ENCODE measurements around the gene SCFD1.
"Not testable (repeated sequence)": the region's sequence is repeated elsewhere in the genome, so short reads cannot be mapped to it uniquely, and the experiment has no call there.

SCFD1 gene

GRCh38 chr14:30680776-30681175 lies 58.7 kb downstream of the SCFD1 start:
- not testable (repeated sequence) for DNase-seq

- DNase-seq, result no peak
Observed at GRCh38 chr14:30681752-30682355, 59.7 kb downstream of the SCFD1 start.

- DNase-seq, result not testable (repeated sequence)
Observed at GRCh38 chr14:30690487-30691355, 68.6 kb downstream of the SCFD1 start.

GRCh38 chr14:30691751-30692398 lies 69.8 kb downstream of the SCFD1 start:
- no peak for DNase-seq

DNA sequence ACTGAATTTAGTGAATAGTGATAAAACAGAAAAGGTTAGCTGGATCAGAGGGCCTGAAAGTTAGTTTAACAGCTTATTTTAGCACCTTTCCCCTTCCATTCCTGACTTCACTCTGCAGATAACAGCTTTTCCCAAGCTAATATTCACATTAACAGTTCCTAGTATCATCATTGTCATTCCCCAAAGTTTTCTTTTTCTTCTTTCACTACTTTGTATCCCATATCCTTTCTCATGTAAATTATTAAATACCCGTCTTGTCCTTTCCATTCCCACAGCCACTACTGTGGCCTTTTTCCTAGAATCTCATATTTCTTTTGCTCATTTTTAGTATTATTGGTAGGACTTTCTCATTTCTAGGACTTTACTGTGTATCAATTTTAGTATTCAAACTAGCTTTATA lies 70.5 kb downstream of the SCFD1 start:
- no peak for DNase-seq

DNA sequence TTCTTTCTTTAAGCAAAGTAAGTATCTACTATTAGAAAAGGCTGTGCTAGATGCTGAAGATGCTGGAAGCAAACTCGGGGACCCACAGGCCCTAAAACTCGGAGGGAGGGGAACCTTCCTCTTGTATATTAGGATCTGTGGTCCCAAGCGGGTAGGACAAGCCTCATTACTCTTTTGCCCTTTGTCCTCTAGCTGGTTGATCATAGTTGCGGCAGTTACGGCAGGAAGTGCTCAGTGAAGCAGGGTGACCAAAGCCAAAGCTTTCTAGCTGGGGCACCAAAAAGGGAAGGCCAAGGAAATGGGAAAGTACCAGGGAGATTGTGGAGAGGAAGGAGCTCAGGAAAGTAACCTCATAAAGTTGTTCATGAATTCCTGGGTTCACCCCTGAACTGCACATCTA lies 76.3 kb downstream of the SCFD1 start:
- DNase-seq, result no peak

- DNase-seq, result no peak
Observed at GRCh38 chr14:30706704-30707103, 84.6 kb downstream of the SCFD1 start.

- no peak for DNase-seq
Observed at GRCh38 chr14:30708157-30708556, 86.0 kb downstream of the SCFD1 start.

DNA sequence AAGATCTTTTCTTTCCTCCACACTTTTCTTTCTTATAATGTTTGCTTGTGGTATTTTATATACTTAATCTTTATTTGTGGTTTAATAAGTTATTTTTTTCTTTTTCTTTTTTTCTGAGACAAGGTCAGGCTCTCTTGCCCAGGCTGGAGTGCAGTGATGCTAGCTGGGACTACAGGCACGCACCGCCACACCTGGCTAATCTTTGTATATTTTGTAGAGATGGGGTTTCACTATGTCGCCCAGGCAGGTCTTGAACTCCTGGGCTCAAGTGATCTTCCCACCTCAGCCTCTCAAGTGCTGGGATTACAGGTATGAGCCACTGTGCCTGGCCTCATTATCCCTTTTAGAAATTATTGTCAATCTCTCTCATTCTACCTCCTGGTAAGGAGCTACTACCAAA lies 87.1 kb downstream of the SCFD1 start:
- no peak for DNase-seq

- DNase-seq, result no peak
Observed at GRCh38 chr14:30710876-30711275, 88.8 kb downstream of the SCFD1 start.

DNA sequence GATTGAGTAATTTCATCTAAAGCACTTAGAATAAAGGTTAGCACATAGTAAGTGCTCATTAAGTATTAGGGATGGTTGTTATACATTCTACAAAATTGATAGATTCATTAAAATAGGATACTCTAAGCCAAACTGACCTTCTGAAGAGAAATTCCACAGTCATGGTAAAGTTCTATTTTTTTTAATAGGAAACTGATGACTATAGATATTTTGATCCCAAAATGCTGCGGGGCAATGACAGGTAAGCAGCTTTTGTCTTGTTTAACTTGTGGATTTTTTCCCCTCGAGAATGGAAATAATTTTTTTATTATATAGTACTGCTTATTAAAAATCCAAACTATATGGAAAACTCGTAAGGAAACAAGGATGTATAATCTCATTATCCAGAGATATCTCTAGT lies 97.0 kb downstream of the SCFD1 start:
- no peak for DNase-seq

DNA sequence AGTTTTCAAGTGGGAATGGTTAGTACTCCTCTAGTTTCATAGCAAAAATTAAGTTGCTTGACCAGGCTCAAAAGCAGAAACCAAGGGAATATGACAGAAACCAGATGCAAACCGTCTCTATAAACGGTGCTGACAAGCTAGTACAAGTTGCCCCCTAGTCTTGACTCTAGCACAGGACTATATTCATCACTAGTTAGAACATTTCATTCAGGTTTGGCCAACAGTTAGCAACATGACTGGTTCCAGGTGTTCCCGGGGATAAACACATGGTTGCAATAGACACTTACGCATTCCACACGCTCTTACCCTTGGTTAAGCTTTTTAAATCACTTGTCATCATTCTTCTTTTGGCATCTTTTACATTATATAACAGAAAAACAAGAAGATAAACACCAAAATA lies 103.6 kb downstream of the SCFD1 start:
- no peak for DNase-seq

- DNase-seq, result no peak
Observed at GRCh38 chr14:30728471-30728870, 106.4 kb downstream of the SCFD1 start.

- no peak for DNase-seq
Observed at GRCh38 chr14:30737916-30738315, 115.8 kb downstream of the SCFD1 start.

GRCh38 chr14:30738978-30739377 lies 116.9 kb downstream of the SCFD1 start:
- DNase-seq, result no peak

GRCh38 chr14:30748343-30748742 lies 126.2 kb downstream of the SCFD1 start:
- DNase-seq, result no peak

DNA sequence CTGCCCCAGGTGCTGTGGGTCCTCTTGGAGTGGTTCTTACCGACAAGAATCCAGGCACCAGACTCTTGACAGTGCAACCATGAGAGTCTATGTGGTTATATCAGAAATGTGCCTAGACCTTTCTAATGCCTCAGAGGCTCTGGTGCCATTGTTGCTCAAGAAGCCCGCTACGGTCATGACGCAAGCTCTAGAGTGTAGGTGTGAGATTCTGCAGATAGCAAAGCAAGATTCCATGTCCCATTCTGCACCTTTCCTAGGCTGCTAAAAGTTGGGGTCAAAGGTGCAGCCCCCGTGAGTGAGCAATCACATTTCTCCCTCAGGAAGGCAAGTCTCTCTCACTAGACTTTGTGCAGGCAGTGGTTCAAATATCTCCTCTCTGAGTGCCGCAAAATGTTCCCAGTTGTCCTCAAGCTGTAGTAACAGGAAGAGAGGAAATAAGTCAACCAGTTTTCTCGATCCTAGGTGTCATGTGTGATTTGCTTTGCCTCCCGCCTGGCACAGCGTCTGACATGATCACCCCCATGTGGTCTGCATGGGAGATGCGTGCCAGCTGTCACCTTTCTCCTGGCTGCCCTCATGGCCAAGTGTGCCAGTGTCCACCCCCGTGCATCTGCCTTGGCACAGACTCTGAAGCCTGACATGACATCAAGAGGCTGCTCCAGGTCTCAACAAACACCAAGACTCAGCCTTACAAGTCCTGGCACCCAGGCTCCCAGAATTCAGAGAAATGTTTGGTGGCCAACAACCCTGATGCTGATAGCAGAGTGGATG lies 129.7 kb downstream of the SCFD1 start:
- DNase-seq, result no peak

- no peak for DNase-seq
Observed at GRCh38 chr14:30753452-30753851, 131.3 kb downstream of the SCFD1 start.

DNA sequence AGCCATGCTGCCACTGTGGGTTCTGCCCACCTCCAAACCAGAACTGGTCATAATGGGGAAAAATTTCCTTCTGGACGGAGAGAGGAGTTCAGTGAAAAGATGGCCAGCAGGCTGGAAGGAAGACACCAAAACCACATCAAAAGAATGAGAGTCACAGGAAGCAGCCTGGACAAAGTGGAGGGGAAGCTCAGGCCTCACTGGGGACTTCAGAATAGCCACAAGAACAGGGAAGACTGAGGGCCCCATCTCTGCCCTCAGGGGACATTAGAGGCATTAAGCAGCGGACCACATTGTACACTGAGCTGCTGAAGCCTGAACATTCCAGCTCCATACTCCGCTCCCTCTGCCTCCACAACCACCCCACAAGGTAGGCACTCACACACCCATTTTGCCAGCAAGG lies 132.7 kb downstream of the SCFD1 start:
- DNase-seq, result no peak

DNA sequence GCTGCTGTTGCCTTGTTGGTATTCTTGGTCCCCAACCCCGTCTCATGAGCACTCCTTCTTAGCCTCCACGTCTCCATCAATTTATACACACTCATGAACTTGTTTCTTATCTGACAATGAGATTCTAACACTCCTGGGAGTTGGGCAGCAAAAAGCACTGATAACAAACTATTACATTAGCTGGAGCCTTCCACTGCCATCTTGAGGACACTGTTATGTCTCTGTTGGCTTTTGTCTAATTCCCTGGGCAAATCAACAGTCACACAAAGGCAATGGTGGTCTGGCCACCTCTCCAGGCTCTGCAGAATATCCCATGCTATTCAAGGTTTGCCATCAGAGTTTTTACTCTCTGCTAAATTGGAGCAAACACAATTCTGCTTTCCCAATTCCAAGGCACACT lies 134.5 kb downstream of the SCFD1 start:
- DNase-seq, result no peak

DNA sequence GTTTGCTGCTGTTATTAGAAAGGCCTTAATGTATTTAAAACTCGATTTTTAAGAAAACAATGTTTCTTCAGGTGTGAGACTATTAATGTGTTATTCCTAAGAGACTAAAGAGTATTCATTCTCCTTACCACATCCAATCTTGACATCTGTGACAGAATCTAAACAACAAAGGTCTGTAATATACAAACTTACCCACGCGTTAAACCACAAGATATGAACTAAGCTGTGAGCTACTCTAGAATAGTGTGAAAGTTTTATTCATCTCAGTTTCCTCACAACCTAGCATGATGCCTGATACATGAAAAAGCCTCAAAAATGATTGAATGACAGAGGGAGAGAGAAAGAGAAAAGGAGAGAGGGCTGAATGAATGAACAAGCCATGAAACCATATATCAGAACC lies 135.0 kb downstream of the SCFD1 start:
- DNase-seq, result no peak

GRCh38 chr14:30759172-30760125 lies 137.3 kb downstream of the SCFD1 start:
- DNase-seq, result no peak

All from NCI-H526 treated with DMSO at 0.1 percent for 48 hours (cell line).